Measurements from ENCODE around the gene UBE2E2. TPM values are rescaled to one million over a fixed set of nuclear protein-coding genes. Genes with fewer than 3 reads are reported as not detected.

Gene UBE2E2
- total RNA-seq, 1 donor from 2014 or later = 54.2 TPM

- FAIRE-seq (no peak), DNase-seq (ENCODE audit: low spot score in 2 of 2) (no peak)
These were observed 437.5 kb downstream of the UBE2E2 start for GRCh38 chr3:23640471-23641146.

Small RNA genes lying within 50 kb of the gene (small RNA-seq; reads per million reads assigned to genes)
- not detected for gene AC121251.1
- gene RF00019 = not detected
- gene RNU6-788P = not detected
- not detected for gene RNU6-922P

Data from frontal cortex (tissue), 4 donors.